GM19452 (cell line): Measurements from ENCODE around the gene SIN3B.
A peak's percentile ranks its signal among the peaks of the same experiment; 100 is the strongest.

Experiments used
- ATAC-seq: cut with Tn5 transposase; IDR thresholded peaks from one replicate; pipeline ENCODE4 v1.9.1; 2021; ENCODE audit not compliant: unreplicated experiment

The SIN3B gene

DNA sequence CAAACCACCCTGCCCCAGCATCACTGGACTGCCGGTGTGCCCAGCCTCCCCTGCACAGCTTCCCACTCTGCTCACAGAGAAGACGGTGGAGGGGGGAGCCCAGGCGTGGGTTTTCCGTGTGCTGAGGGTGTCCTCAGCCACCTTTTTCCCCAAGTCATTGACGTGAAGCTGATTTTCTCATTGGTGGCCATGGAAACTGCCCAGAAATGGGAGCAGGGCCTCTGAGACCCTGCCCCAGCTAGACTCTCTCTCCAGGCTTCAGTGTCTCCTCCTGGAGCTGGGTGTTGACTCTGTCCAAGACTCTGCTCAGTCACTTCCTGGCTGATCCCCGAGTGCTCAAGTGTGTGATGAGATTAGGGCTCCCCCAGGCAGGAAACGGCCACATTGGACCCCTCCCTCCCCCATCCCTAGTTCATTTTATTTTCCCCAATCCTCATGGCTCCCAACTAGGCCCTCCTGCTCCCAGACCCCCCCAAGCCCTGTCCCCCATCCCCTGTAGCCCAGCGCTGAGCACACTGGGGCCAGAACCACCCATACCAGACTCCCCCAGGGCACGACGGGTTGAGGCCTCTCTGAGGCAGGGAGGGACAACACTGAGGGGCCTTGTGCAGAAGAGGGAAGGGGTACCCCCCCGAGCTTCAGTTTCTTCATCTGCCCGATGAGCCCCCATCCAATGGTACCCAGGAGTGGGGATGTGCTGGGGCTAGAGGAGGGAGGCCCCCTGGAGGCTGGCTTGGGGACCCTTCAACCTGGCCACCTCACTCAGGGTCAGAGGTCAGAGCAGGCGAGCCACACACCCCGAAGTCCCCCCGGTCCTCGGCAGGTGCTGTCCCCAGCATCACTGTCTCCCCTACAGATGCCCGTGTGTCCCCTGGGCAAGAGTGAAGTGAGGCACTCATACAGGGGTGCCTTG is 58.4 kb downstream of the SIN3B start:
- no peak for ATAC-seq

DNA sequence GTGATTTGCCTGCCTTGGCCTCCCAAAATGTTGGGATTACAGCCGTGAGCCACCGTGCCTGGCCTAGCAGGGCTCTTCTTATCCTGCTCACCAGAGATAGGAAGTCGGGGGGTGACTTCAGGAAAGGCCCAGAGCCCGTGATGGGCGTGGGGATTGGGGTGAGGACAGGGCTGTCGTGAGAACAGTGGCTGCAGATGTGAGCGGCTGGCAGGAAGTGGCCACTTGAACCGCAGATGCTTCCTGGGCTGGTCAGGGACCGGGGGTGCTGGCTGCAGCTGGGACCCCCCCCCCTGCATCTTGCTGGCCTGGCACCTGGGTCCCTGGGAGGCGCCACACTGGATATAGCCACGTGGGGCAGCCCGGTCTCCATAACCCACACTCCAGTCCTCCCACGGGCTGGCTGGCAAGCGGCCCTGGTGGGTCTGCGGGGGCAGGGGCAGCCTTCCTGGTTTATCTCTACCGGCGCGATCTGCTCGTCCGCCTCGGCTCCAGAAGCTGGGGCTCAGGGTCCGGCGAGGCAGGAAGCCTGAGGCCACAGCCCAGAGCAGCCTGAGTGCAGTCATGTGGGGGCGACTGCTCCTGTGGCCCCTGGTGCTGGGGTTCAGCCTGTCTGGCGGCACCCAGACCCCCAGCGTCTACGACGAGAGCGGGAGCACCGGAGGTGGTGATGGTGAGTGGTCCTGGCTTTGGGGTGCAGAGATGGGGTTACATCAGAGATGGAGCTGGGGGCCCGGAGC is 59.6 kb downstream of the SIN3B start, which contains the start of gene F2RL3:
Gene F2RL3, plus strand, starts transcription at position 371 of the 737 bp plus-strand sequence. Its CDS starts 191 bp downstream, at position 562.
- ATAC-seq: no peak

DNA sequence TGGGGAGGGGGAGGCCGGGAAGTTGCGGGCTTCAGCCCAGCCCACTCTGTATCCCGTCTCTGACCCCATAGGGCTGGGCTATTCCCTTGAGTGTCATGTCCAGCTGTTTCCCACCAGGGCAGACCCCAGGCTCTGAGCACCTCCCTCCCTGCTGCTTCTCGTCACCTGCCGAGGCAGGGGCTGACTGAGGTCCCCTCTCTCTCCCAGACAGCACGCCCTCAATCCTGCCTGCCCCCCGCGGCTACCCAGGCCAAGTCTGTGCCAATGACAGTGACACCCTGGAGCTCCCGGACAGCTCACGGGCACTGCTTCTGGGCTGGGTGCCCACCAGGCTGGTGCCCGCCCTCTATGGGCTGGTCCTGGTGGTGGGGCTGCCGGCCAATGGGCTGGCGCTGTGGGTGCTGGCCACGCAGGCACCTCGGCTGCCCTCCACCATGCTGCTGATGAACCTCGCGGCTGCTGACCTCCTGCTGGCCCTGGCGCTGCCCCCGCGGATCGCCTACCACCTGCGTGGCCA is 60.2 kb downstream of the SIN3B start:
- ATAC-seq: no peak

DNA sequence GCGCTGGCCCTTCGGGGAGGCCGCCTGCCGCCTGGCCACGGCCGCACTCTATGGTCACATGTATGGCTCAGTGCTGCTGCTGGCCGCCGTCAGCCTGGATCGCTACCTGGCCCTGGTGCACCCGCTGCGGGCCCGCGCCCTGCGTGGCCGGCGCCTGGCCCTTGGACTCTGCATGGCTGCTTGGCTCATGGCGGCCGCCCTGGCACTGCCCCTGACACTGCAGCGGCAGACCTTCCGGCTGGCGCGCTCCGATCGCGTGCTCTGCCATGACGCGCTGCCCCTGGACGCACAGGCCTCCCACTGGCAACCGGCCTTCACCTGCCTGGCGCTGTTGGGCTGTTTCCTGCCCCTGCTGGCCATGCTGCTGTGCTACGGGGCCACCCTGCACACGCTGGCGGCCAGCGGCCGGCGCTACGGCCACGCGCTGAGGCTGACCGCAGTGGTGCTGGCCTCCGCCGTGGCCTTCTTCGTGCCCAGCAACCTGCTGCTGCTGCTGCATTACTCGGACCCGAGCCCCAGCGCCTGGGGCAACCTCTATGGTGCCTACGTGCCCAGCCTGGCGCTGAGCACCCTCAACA is 60.8 kb downstream of the SIN3B start:
- no peak for ATAC-seq

DNA sequence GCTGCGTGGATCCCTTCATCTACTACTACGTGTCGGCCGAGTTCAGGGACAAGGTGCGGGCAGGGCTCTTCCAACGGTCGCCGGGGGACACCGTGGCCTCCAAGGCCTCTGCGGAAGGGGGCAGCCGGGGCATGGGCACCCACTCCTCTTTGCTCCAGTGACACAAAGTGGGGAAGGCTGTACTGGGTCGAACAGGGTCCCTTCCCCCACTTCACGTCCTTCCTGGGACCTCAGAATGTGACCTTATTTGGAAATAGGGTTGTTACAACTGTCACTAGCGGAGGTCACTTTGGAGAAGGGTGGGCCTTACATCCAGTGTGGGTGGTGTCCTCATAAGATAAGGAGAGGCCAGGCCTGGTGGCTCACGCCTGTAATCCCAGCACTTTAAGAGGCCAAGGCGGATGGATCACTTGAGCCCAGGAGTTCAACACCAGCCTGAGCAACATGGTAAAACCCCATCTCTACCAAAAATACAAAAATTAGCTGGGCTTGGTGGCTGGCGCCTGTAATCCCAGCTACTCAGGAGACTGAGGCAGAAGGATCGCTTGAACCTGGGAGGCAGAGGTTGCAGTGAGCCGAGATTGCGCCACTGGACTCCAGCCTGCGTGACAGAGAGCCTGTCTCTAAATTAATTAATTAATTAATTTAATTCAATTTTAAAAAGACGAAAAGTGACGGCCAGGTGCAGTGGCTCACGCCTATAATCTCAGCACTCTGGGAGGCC is 61.4 kb downstream of the SIN3B start:
- no peak for ATAC-seq

DNA sequence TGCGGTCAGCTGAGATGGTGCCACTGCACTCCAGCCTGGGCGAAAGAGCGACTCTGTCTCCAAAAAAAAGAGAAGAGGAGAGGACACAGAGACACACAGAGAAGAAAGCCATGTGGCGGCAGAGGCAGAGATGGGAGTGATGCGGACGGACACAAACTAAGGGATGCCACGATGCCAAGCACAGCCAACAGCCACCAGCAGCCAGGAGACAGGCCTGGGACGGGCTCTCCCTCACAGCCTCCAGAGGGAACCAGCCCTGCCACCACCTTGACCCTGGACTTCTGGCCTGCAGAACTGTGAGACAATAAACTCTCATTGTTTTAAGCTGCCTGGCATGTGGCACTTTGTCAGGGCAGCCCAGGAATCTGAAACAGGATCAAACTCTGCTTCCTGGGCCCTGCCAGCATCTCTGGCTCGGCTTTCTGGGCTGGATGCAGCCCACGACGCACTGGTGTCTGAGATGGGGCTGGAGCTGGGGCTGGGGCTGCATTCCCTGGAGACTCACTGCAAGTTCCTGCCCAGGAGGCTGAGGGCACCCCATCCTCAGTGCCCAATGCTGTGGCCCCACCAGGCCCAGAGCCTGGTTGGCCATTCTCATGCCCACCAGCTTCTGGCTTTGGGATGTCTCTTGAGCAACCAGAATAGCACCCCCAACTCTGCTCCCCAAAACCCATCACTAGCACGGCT is 62.6 kb downstream of the SIN3B start:
- ATAC-seq: no peak

DNA sequence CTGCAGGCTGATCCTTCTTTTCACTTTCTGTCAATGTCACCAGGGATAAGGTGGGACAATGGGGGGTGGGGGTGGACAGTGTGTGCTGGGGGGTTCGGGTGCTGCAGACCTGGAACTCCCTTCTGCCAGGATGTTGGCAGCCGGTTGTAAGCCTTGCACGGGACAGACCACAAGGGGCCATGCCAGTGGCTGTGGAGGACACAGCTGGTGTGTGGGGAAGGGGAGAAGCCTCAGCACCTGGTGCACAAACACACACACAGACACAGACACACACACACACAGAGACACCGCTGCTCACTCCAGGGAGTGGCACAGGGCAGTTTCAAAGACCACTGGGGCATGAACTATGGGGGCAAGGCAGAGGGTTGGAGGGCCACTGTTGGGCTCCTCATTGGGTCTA is 63.2 kb downstream of the SIN3B start:
- ATAC-seq: no peak

DNA sequence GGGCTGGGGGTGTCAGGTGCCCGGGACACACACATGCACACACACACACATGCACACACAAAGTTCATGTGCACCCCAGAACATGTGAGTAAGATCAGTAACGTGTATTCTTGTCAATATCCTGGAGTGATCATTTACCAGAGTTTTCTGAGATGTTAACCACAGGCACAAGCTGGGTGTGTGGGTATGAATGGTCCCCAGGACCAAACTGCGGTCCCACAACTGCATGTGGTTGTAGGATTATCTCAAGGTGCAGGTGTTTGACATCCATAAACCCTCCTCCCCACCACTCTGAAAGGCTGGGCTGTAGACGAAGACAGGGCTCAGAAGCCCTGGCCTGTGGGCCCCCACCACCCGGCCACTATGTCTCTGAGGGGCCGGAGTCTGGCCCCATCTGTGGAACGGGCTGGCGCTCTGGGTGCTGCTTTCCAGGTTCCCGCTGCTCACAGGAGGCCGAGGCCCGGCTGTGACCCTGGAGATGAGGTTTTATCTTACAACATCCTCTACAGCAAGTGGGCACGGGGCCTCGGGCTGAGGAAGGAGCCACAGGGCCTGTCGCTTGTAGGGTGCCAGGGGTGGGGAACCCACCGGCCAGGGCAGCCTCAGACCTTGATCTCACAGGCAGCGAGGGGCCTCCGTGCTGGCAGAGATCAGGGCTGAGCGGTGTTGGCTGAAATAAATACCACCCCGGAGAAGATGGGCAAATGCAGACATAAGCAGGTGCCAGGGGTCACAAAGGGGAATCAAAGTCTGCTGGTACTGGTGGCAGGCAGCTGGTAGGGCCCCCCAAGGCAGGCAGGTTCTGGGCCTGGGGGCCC is 63.9 kb downstream of the SIN3B start:
- no peak for ATAC-seq

DNA sequence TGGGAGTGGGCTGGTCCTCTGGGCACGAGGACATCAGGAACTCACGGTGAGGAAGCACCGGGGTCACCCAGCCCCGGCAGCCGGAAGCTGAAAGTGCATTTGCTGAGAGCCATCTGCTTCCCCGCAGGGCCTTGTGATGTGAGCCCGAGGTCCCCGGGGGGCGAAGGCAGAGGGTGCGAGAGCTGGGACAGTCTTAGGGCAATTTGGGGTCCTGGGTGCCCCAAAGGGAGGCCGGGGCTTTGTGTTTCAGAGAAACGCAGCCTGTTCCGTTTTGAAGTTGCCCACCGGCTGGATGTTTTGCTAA is 64.4 kb downstream of the SIN3B start:
- no peak for ATAC-seq

DNA sequence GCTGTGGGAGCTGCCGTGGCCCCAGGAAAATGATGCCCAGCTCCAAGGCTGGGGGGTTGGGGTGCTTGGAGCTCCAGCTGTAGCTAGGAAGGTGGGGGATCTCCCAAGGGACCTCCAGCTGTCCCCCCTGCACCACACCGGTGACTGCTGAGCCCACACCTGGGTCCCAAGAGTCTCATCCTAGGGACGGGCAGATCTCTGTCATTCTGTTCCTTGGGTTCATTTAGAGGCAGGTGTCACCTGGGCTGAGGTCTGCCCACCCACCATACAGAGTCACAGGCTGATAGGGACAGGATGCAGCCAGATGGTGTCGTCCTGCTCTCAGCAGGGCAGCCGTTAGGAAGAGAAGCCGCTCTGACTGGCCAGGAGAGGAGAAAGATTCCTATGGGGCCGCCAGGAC is 64.9 kb downstream of the SIN3B start:
- no peak for ATAC-seq

DNA sequence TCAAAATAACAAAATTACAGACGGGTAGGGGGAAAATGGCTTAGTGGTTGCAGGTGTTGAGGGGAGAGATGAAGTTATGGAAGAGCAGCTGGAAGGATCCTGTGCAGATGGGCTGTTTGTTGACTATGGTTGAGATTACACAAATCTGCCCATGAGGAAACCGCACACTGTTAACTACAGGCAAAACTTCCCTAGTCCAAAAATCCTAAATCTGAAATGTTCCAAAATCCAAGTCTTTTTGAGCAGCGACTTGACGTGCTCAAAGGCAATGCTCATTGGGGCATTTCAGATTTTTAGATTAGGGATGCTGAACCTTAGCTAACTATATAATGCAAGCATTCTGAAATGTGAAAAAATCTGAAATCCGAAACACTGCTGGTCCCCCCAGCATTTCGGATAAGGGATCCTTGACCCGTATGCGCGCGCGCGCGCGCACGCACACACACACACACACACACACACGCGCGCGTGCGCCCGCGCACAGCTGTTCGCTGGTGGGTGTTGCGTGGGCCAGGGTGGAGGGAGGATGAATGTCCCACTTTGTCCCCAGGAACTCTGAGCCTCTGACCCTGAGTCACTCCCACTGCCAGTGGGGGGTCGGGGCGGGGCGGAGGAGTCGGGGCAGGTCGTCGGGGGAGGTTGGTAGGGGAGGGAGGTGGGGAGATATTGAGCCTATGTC is 66.4 kb downstream of the SIN3B start:
- no peak for ATAC-seq

DNA sequence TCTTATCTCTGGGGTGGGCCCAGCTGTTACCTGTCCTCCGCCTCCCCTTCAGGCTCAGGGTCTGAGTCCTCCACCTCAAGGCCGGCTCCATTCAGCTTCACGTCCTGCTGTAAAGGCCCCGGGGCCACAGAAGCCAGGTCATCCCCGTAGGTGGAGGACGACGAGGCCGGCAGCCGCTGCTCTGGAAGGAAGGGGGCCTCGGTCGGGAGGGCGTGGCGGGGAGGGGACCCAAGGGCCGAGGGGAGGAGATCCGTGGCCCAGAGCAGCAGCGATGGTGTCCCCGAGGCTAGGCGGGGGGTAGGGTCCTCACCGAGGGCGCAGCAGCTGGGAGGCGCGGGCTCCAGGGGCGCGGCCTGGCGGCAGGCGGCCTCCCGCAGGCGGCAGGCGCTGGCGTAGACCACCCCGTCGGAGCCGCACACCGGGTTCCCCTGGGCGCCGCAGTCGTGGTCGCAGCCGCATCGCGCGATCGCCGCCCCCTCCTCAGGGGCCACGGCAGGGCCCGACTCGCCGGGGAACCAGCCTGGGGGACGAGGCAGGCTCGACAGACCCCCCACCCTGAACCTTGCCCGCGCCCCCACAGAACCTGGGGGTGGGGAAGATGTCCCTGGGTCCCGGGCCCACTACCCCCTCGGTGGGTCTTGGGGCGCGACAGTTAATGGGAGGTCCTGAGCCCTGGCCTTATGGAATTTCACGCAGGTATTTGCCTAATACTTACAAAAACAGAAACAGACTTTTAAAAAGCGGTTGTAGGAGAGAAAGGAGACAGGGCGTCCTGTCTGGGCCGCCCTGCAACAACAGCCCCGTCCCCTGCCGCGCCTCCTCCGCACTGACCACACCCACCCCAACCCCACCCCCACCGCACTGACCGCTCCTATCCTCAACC is 67.2 kb downstream of the SIN3B start:
- ATAC-seq: peak; percentile 22

DNA sequence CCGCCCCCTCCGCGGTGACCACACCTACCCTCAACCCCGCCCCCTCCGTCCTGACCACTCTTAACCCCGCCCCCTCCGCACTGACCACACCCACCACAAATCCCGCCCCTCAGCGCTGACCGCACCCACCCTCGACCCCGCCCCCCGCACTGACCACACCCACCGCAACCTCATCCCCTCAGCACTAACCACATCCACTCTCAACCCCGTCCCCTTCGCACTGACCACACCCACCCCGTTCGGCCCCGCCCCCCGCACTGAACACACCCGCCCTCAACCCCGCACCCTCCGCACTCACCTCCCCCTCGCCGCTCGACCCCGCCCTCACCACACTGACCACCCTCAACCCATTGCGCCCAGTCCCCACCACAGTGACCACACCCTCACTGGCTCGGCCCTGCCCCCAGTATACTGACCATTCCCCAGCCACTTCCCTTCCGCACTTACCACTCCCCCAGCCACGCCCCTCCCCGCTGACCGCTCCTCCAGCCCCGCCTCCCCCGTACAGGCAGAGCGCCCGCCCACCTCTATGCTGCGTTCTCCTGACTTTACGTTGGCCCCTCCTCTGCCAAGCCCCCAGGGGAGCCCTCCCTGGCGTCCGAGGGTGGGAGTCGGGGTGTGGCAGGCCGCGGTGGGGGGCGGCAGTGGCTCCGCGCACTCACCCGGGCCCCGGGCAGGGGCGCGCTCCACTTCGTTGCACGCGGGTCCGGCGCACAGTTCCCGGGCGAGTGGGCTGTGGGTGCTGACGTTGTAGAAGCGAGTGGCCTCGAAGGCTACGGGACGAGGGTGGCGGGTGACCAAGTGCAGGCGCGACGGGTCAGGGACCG is 68.0 kb downstream of the SIN3B start:
- peak; percentile 37 for ATAC-seq

DNA sequence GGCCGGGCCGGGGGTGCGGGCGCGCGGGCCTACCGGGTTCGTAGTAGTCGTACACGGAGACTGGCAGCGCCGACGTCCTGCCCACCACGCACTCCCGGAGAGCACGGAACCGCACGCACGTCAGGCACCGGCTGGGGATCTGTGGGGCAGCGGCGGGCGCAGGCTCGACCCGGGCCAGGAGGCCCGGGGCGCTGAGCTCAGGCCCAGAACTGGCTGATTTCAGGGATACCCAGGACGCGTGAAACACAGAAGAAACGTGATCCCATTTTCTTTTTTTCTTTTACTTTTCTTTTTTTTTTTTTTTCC is 68.6 kb downstream of the SIN3B start:
- ATAC-seq: no peak

DNA sequence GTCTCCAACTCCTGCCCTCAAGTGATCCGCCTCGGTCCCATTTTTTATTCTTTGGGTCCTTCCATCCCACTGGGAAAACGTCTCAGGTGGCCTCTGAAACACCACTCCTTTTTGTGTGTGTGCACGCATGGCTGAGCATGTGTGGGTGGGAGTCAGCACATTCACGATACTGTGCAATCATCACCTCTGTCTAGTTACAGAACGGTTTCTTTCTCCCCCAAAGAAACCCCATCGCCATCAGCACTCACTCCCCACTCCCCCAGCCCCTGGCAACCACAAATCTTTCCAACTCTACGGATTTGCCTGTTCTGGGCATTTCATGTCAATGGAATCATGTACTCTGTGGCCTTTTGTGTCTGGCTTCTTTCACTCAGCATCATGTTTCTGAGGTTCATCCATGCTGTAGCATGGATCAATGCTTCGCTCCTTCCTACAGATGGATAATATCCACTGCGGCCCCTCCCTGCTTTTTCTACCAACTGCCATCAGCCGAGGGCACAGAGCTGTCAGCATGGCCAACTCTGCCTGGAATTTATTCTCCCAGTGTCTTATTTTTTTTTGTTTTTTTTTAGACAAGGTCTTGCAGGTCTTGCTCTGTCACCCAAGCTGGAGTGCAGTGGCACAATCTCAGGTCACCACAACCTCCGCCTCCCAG is 69.3 kb downstream of the SIN3B start:
- no peak for ATAC-seq

DNA sequence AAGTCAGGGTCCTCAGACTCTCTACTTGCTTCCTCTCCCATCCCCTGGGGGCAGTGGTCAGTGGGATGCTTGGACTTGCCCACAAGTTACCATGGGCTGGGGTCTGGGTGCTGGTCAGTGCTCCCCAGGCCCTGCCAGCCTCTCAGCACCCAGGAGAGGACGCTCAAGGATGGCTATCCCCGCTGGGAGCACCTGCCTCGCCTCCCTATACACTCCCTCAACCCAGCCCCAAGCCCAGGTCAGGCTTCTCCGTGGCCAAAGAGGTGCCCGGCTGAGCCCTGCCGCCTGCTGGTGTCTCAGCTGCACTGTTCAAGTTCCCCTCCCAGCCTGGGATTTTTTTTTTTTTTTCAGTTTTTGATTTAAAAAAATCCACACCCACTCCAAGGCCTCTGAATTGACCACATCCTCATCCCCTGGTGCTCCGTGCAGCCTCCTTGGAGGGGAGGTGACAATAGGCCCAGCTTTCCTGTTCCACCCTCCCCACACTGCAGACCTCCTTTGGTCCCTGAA is 70.4 kb downstream of the SIN3B start:
- ATAC-seq: no peak
